H1 (cell line): ENCODE data around the gene STARD13. TPM values are rescaled to one million over a fixed set of nuclear protein-coding genes. Genes with fewer than 3 reads are reported as not detected.

ENCODE experiments used
- GTF2F1 ChIP-seq: IDR thresholded peaks from 2 replicates; pipeline ENCODE4 v1.6.1; 2012; ENCODE audit warnings: low read depth, low read length, improper control_type of control experiment, borderline replicate concordance
- POLR2AphosphoS5 ChIP-seq: IDR thresholded peaks from 2 replicates; pipeline ENCODE4 v1.6.1; 2011; ENCODE audit warnings: low read depth, low read length
- SAP30 ChIP-seq: fragments of 300-600 bp; sonication (generic); IDR thresholded peaks from 2 replicates; pipeline ENCODE4 v1.7.1; 2012; ENCODE audit warnings: low read length, moderate library complexity, mild to moderate bottlenecking, inconsistent platforms; ENCODE audit not compliant: insufficient read depth, insufficient replicate concordance
- YY1 ChIP-seq: IDR thresholded peaks from 2 replicates; pipeline ENCODE4 v1.6.1; 2011; ENCODE audit warnings: low read depth, mild to moderate bottlenecking, low read length
- polyA plus RNA-seq, 7 experiments: library from polyadenylated mRNA; depleted of rRNA in 3 of 7; stranded (reverse) in 5 of 7; unstranded in 2 of 7; fragments of >200 nt in 5 of 7; fragments of 200-250 nt in 2 of 7; gene quantifications; 1 replicate in 5 of 7; 2 replicates in 1 of 7; 4 replicates in 1 of 7; pipeline versions ENCODE4 v1.2.1 to v1.2.3, GENCODE V29; 2011 to 2013; ENCODE audit warnings: missing spikeins in 2 of 7, mixed read lengths in 2 of 7
- total RNA-seq: library from RNA; stranded (reverse); fragmentation: NEBNext Ultra II Directional; extraction: Animal tissue kit (Norgen Biotek cat#: 25700); gene quantifications from 2 replicates; pipeline ENCODE4 v1.2.1, GENCODE V29; 2021
- TF ChIP-seq, protein P1 (sequence below): IDR thresholded peaks from 2 replicates; pipeline ENCODE4 v1.6.1; 2012; ENCODE audit warnings: low read length, inconsistent platforms
- TF ChIP-seq, protein P2 (sequence below): IDR thresholded peaks from 2 replicates; pipeline ENCODE4 v1.6.1; 2011; ENCODE audit warnings: low read length, improper control_type of control experiment

Gene STARD13
- total and polyA plus RNA-seq, 2 of the 8 experiments (the other 6 are each of a cell fraction or from before 2014, with no cell fraction given): 0.82 to 2.9 TPM

DNA sequence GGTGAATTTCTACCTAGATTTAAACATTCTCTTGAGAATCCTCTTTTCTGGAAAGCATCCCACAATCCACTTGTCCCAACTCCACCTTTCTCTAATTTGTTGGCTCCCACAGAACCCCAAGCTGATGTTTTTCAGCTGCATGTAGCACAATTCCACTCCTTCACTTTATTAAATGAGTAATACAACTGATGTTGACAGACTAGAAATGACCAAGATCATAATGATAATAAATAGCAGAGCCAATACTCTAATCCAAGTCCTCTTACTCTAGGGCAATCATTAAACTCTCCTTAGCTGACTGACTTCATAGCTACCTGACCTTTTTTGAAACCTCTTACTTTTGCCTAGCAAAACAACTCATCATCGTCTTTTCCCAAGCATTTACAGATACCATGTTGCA lies 27.9 kb upstream of the STARD13 start (continued):
- TF ChIP-seq, protein P1, sequence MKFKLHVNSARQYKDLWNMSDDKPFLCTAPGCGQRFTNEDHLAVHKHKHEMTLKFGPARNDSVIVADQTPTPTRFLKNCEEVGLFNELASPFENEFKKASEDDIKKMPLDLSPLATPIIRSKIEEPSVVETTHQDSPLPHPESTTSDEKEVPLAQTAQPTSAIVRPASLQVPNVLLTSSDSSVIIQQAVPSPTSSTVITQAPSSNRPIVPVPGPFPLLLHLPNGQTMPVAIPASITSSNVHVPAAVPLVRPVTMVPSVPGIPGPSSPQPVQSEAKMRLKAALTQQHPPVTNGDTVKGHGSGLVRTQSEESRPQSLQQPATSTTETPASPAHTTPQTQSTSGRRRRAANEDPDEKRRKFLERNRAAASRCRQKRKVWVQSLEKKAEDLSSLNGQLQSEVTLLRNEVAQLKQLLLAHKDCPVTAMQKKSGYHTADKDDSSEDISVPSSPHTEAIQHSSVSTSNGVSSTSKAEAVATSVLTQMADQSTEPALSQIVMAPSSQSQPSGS: no peak
- TF ChIP-seq GTF2F1 (no peak), SAP30 (no peak), POLR2AphosphoS5 (no peak), YY1 (no peak)
- TF ChIP-seq, protein P2, sequence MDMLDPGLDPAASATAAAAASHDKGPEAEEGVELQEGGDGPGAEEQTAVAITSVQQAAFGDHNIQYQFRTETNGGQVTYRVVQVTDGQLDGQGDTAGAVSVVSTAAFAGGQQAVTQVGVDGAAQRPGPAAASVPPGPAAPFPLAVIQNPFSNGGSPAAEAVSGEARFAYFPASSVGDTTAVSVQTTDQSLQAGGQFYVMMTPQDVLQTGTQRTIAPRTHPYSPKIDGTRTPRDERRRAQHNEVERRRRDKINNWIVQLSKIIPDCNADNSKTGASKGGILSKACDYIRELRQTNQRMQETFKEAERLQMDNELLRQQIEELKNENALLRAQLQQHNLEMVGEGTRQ: no peak
